ENCODE data around the gene NANOGP8. TPM values are rescaled to one million over a fixed set of nuclear protein-coding genes. Genes with fewer than 3 reads are reported as not detected.

The NANOGP8 gene
- total RNA-seq, 2 donors from 2014 or later, result 0.81 TPM; not detected in 1

DNA sequence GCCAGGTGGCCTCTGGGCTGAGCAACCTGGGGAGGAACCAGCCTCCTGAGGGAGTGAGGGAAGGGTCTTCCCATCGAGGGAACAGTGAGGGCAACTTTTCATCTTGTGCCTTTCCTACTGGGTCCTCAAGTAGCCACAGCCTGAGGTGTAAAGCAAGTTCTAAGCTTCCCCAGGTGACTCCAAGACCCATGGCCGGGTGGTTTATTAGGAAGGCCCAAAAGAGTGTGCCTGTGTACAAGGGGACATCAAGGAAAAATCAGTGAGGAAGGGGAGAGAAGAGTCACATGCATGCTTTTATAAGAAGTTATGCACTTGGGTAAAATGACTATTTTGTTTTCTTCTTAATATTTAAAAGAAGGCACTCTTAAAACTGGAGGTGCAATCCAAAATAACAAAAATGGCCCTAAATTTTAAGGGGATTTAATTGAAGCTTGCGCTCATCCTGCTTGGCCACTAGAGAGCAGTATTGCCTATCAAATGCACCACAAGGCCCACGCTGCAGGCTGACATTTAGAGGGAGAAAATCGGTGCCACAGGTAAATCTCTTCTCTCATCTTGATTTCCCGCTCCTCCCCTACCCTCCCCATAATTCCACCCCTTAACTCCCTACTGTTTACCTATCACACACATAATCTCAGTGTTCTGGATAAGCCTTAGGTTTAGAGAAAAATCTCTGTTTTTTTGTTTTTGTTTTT, 6.7 kb downstream of the NANOGP8 start:
- no peaks in the 10 kb centered on the region for H3K36me3 ChIP-seq
- H3K27ac ChIP-seq, result no peak overlapping the region
- peak; percentile 71 for TF ChIP-seq CTCF (IDR thresholded peaks at IDR 0.05)
- H3K9me3 ChIP-seq, result no peaks in the 10 kb centered on the region
- H3K27me3 ChIP-seq (replicated peaks; ENCODE audit: insufficient read depth), result no peaks in the 10 kb centered on the region
- H3K4me3 ChIP-seq, result no peak overlapping the region
- ATAC-seq (ENCODE audit: insufficient number of reproducible peaks, low FRiP score, low read depth), result no peak
- DNase-seq (ENCODE audit: low spot score), result no peak
- no peaks in the 10 kb centered on the region for H3K4me1 ChIP-seq (ENCODE audit: control insufficient read depth in 1 of 2, low read depth in 2 of 2)

DNA sequence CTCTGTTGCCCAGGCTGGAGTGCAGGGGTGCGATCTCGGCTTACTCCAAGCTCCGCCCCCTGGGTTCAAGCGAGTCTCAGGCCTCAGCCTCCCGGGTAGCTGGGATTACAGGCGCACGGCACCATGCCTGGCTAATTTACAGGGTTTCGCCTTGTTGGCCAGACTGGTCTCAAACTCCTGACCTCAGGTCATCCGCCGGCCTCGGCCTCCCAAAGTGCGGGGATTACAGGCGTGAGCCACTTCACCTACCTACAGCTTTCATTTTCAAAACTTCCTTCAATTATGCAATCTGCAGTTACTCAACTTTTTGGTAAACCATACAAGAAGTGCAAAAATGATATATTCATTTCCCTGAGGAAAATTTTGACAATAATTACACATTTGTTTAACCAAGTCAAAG, 14.0 kb downstream of the NANOGP8 start:
- DNase-seq (ENCODE audit: low spot score), result no peak
- Histone ChIP-seq H3K9me3 (no peaks in the 10 kb centered on the region), H3K36me3 (no peaks in the 10 kb centered on the region), H3K27ac (no peak overlapping the region), H3K27me3 (replicated peaks; ENCODE audit: insufficient read depth) (no peaks in the 10 kb centered on the region), H3K4me1 (ENCODE audit: control insufficient read depth in 1 of 2, low read depth in 2 of 2) (no peaks in the 10 kb centered on the region), H3K4me3 (no peak overlapping the region)
- ATAC-seq (ENCODE audit: insufficient number of reproducible peaks, low FRiP score, low read depth), result no peak
- no peak for TF ChIP-seq CTCF (IDR thresholded peaks at IDR 0.05)

DNA sequence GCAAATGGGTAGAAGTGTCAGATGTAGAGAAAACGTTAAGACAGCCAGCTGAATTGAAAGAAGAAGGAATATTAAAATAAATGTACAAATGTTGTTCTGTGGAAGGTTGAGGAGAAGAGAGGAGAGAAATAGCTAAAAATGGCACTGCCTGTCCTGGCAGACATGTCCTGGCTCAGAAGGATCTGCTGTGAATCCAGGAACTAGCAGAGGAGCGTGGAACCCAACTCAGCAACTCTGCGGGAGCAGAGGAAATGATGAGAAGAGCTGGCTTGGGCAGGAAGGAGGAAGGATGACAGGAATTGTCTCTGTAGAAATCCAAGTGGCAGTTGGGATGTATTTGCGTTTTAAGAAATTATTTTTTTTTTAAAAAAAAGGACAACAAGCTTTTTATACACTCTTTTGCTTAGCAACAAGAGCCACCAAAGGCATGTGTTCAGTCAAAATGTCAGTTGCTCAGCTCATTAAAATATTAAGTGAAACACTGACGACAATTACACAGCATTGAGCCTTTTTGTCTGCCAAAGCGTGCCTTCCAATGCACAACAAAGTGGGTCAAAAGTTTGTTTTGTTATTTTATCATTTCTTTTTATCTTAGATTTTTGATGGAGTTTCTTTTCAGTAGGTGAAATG, 16.1 kb downstream of the NANOGP8 start:
- DNase-seq (ENCODE audit: low spot score), result no peak
- Histone ChIP-seq H3K27ac (no peak overlapping the region), H3K4me1 (ENCODE audit: control insufficient read depth in 1 of 2, low read depth in 2 of 2) (no peaks in the 10 kb centered on the region), H3K36me3 (no peaks in the 10 kb centered on the region), H3K27me3 (replicated peaks; ENCODE audit: insufficient read depth) (no peaks in the 10 kb centered on the region), H3K4me3 (no peak overlapping the region), H3K9me3 (no peaks in the 10 kb centered on the region)
- no peak for ATAC-seq (ENCODE audit: insufficient number of reproducible peaks, low FRiP score, low read depth)
- no peak for TF ChIP-seq CTCF (IDR thresholded peaks at IDR 0.05)

- no peak for ATAC-seq (ENCODE audit: insufficient number of reproducible peaks, low FRiP score, low read depth)
- H3K27ac ChIP-seq, result no peak overlapping the region
- no peak for TF ChIP-seq CTCF (IDR thresholded peaks at IDR 0.05)
These were observed 17.4 kb downstream of the NANOGP8 start for GRCh38 chr15:35067496-35068347.

DNA sequence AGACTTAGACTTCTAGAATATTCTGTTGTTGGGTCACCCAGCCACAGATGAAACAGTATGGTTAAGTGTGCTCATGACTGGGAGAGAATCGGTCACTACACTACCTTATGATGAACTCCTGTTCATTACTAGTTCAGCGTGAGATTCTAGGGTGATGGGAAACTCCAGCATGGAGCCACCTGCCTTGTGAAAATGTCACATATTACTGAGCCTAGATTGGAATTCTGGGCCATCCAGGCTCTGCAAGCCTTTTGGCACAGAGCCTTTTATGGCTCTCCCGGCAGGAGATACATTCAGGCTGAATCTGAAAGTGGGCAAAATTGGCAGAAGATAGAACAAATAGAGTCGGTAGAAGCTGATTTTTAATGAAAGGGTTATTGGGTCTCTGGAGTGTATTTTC, 19.0 kb downstream of the NANOGP8 start:
- DNase-seq (ENCODE audit: low spot score) (no peak), ATAC-seq (ENCODE audit: insufficient number of reproducible peaks, low FRiP score, low read depth) (no peak)
- Histone ChIP-seq H3K4me1 (ENCODE audit: control insufficient read depth in 1 of 2, low read depth in 2 of 2) (no peaks in the 10 kb centered on the region), H3K36me3 (no peaks in the 10 kb centered on the region), H3K27me3 (replicated peaks; ENCODE audit: insufficient read depth) (no peaks in the 10 kb centered on the region), H3K27ac (no peak overlapping the region), H3K9me3 (no peaks in the 10 kb centered on the region), H3K4me3 (no peak overlapping the region)
- no peak for TF ChIP-seq CTCF (IDR thresholded peaks at IDR 0.05)

More at GRCh38 chr15:35067496-35068347, 17.4 kb downstream of the NANOGP8 start:
- Histone ChIP-seq H3K27me3 (replicated peaks; ENCODE audit: insufficient read depth) (no peaks in the 10 kb centered on the region), H3K4me1 (ENCODE audit: control insufficient read depth in 1 of 2, low read depth in 2 of 2) (no peaks in the 10 kb centered on the region), H3K4me3 (no peak overlapping the region), H3K36me3 (no peaks in the 10 kb centered on the region), H3K9me3 (no peaks in the 10 kb centered on the region)
- no peak for DNase-seq (ENCODE audit: low spot score)

Measured in thoracic aorta (tissue), 2 donors.